SKM-1 (cell line): Measurements from ENCODE around the gene SGK1.

ENCODE experiments used
- DNase-seq: peaks from one replicate; lab custom pipeline; 2025; ENCODE audit not compliant: unreplicated experiment; lab: John Stamatoyannopoulos, UW

SGK1 gene

GRCh38 chr6:134317471-134318131, at the start of gene SGK1:
TSS of gene SGK1 (minus strand) at chr6:134318112. CDS start at chr6:134317460, 652 bp downstream.
- no peak for DNase-seq

GRCh38 chr6:134363323-134364039, 45.6 kb upstream of the SGK1 start:
- DNase-seq = no peak

DNA sequence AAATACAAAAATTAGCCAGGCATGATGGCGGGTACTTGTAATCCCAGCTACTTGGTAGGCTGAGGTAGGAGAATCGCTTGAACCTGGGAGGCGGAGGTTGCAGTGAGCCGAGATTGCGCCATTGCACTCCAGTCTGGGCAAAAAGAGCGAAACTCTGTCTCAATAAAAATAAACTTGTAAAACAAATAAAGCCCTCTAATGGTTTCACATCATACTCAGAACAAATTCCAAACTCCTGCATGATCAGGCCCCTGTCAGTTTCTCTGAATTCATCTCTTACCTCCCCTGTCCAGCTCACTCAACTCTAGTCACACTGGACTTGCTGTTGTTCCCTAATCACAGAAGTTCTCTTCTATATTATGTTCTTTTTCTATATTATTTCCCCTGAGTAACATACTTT, 43.1 kb upstream of the SGK1 start:
- no peak for DNase-seq

DNA sequence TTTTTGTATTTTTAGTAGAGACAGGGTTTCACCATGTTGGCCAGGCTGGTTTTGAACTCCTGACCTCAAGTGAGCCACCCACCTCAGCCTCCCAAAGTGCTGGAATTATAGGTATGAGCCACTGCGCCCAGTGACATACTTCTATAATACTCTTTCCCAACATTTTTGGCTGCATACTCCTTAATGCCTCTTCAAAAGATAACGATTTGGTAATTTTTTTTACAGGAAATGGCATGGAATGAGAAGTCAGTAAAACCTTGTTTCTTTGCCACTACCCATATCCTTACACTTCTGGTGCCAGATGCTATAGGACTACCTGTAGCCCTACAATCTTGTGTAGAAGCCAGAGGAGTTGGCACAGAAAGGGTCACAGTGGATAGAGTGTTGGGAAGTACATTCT, 41.4 kb upstream of the SGK1 start:
- no peak for DNase-seq

DNA sequence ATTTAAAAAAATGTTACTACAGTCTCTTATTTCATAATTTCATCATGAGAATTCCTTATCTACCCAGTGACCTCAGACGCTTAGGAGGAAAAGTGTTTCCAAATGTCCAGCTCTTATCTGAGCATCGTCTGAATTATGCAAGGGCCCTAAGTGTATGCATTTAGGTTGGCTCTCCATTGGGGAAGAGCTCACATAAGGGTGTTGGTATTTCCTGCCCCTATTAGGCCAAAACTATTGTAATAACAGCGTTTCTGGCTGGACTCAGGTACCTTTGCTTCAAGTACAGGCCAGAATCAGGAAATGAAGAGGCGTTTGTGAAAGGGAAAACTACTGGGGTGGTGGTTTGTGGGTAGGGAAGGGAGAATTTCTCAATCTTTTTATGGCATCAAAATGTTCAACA, 40.4 kb upstream of the SGK1 start:
- DNase-seq = peak; percentile 41

DNA sequence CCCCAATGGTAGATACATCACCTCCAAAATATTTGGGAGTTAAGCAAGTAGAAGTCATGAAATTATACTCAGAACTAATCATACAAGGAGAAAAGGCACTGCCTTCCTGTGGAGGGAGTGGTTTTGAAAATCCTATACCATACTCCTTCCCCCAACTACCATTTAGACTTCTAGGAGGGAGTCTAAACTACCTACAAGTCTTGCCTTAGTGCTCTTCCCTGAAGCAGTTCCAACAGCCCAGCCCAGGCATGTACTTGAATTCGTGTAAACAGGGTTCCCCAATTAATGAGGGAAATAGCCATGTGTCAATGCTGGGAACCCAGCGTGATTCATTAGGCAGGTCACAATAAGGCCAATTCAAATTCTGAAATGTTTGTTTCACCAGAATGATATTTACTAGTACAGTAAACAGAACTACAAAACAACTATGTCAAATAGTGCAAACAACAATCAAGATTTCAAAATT, 39.1 kb upstream of the SGK1 start:
- DNase-seq = no peak

GRCh38 chr6:134356405-134356804, 38.5 kb upstream of the SGK1 start:
- no peak for DNase-seq

- no peak for DNase-seq
Measured at GRCh38 chr6:134352786-134353480, 35.0 kb upstream of the SGK1 start.

DNA sequence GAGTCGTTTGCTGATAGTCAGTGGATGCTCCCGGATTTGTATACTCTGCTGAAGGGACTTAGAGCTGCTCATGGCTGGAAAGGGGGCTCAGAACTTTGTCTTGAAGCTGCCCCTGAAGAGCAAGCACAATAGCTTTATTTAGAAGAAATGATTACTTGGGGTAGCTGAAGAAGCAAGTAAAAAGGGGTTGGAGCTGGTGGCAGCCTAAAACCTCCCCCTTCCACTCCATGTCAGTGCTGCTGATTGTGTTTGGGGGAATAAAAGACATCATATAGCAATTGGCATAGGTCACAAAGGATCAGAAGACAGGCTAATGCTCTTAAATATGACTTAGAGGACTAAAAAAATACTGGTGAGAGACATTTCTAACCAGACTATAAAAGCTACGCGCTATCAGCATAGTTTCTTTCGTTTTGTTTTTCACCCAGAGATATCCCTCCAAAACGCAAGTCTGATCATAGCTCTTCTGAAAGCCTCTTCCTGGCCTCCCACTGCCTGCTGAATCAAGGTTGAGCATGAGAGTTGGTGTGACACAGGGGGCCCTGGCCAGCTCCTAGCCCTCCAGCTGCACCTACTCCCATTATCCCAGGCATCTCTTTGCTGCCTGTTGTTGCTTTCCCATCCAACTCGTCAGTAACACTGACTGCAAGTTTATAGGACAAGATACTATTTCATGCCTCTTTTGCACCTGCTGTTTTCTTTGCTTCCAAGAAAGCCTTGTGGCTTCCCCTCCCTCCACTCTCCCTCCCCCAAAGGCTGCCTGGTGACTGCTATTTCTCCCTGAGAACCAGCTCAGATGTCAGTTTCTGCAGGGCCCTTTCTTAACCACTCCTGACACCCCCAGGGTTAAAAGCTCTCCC, 33.9 kb upstream of the SGK1 start:
- DNase-seq = no peak

- no peak for DNase-seq
Measured at GRCh38 chr6:134347885-134348805, 30.2 kb upstream of the SGK1 start.

- no peak for DNase-seq
Measured at GRCh38 chr6:134346932-134347545, 29.1 kb upstream of the SGK1 start.

GRCh38 chr6:134345789-134346188, 27.9 kb upstream of the SGK1 start:
- DNase-seq = no peak

GRCh38 chr6:134343066-134343465, 25.2 kb upstream of the SGK1 start:
- DNase-seq = no peak

- no peak for DNase-seq
Measured at GRCh38 chr6:134341999-134342567, 24.2 kb upstream of the SGK1 start.

GRCh38 chr6:134340179-134340975, 22.5 kb upstream of the SGK1 start:
- DNase-seq = peak; percentile 39

DNA sequence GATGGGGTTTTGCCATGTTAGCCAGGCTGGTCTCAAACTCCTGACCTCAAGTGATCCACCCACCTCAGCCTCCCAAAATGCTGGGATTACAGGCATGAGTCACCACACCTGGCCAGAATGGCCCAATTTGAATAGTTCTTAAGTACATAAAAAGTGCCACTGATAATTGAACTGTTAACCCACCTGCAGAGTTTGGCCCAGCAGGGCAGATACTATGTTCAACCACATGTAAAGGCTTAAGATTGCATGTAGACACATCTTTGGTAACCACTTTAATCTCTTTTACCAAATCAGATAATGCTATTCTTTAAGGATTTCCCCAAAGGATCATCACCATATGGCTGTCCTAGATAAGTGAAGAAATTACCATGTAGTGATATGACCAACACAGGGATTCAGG, 21.3 kb upstream of the SGK1 start:
- no peak for DNase-seq

GRCh38 chr6:134331256-134331655, 13.3 kb upstream of the SGK1 start:
- no peak for DNase-seq

DNA sequence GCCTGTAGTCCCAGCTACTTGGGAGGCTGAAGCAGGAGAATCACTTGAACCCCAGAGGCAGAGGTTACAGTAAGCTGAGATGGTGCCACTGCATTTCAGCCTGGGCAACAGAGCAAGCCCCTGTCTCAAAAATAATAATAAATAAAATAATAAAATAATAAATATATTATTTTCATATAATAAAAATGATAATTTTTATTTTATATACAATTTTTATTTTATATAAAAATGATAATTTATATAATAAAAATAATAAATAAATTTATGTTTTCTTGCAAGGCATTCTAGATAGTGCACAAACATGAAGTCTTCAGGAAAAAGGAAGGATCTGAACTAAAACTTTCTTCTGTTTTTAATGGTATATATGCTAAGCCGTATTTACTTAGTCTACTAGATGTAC, 12.6 kb upstream of the SGK1 start:
- no peak for DNase-seq
